Neutrophil (primary cell): ENCODE results near the gene SLC5A8.

Experiments
- H3K27ac ChIP-seq: fragments of 200-600 bp; sonication (generic); 2 replicates; pipeline ENCODE4 v1.5.1; 2016; ENCODE audit warnings: mild to moderate bottlenecking, moderate library complexity
- H3K27me3 ChIP-seq: fragments of 200-600 bp; sonication (generic); 2 replicates; pipeline ENCODE4 v1.6.0; 2016; ENCODE audit warnings: mild to moderate bottlenecking
- H3K36me3 ChIP-seq: fragments of 200-600 bp; sonication (generic); 2 replicates; pipeline ENCODE4 v1.5.1; 2017
- H3K4me1 ChIP-seq, 2 experiments: fragments of 200-600 bp in 1 of 2; sonication (generic) in 1 of 2; 1 replicate in 1 of 2; 2 replicates in 1 of 2; pipeline versions ENCODE4 v1.5.1 to v1.6.1; 2013 to 2016; ENCODE audit warnings: low read depth in 1 of 2, low read length in 1 of 2, mild to moderate bottlenecking in 1 of 2, moderate library complexity in 1 of 2; ENCODE audit not compliant: control insufficient read depth in 1 of 2, insufficient read depth in 1 of 2
- H3K4me3 ChIP-seq, 2 experiments: fragments of 200-600 bp in 1 of 2; sonication (generic) in 1 of 2; 1 replicate in 1 of 2; 2 replicates in 1 of 2; pipeline ENCODE4 v1.5.1; 2013 to 2016; ENCODE audit warnings: low read depth in 1 of 2, low read length in 1 of 2, mild to moderate bottlenecking in 1 of 2, moderate library complexity in 1 of 2
- H3K9me3 ChIP-seq: fragments of 200-600 bp; sonication (generic); 2 replicates; pipeline ENCODE4 v1.5.1; 2016
- TF ChIP-seq, protein P1 (sequence below): fragments of 200-600 bp; sonication (generic); IDR thresholded peaks from 2 replicates; pipeline ENCODE4 v1.5.1; 2016; ENCODE audit warnings: antibody characterized with exemption

Gene SLC5A8

DNA sequence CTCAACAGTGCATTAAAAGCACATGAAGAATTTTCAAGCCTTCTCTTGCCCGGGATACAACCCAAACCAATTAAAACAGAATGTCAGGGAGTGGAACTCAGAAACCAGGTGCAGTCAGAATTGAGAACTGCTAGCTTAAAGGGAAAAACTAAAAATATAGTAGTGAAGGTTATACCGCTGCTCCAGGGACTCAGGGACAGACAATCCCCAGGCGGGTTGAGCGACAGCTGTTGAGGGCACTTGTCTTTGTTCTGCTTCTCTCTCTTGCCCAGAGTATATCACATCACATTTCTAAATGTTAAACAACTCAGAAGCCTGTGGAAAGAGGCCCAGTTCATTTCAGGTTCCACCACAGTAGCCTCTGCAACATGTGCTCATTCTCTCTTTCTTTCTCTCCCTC lies 93.1 kb downstream of the SLC5A8 start:
- H3K9me3 ChIP-seq = no peaks in the 10 kb centered on the region
- H3K4me1 ChIP-seq = no peaks in the 10 kb centered on the region
- H3K36me3 ChIP-seq = no peaks in the 10 kb centered on the region
- no peak overlapping the region for H3K27ac ChIP-seq
- TF ChIP-seq, protein P1, sequence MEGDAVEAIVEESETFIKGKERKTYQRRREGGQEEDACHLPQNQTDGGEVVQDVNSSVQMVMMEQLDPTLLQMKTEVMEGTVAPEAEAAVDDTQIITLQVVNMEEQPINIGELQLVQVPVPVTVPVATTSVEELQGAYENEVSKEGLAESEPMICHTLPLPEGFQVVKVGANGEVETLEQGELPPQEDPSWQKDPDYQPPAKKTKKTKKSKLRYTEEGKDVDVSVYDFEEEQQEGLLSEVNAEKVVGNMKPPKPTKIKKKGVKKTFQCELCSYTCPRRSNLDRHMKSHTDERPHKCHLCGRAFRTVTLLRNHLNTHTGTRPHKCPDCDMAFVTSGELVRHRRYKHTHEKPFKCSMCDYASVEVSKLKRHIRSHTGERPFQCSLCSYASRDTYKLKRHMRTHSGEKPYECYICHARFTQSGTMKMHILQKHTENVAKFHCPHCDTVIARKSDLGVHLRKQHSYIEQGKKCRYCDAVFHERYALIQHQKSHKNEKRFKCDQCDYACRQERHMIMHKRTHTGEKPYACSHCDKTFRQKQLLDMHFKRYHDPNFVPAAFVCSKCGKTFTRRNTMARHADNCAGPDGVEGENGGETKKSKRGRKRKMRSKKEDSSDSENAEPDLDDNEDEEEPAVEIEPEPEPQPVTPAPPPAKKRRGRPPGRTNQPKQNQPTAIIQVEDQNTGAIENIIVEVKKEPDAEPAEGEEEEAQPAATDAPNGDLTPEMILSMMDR = no peak
- no peak overlapping the region for H3K4me3 ChIP-seq
- no peaks in the 10 kb centered on the region for H3K27me3 ChIP-seq

DNA sequence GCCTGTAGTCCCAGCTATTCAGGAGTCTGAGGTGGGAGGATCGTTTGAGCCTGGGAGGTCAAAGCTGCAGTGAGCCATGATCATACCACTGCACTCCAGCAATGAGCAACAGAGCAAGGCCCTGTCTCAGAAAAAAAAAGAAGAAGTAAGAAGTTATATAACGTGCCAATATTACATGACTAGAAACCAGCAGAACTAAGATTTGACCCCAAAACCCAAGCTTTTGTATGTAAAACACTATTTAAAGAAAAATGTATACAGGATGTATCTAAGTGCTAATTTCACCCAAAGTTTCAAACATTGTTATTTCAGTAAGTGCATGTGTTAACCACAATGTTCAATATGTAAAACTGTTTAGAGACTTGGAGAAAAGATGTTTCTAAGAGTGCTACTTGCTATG lies 94.7 kb downstream of the SLC5A8 start:
- no peaks in the 10 kb centered on the region for H3K36me3 ChIP-seq
- no peaks in the 10 kb centered on the region for H3K9me3 ChIP-seq
- H3K27ac ChIP-seq = no peak overlapping the region
- no peaks in the 10 kb centered on the region for H3K27me3 ChIP-seq
- H3K4me3 ChIP-seq = no peak overlapping the region
- no peaks in the 10 kb centered on the region for H3K4me1 ChIP-seq
- TF ChIP-seq, protein P1 = no peak

DNA sequence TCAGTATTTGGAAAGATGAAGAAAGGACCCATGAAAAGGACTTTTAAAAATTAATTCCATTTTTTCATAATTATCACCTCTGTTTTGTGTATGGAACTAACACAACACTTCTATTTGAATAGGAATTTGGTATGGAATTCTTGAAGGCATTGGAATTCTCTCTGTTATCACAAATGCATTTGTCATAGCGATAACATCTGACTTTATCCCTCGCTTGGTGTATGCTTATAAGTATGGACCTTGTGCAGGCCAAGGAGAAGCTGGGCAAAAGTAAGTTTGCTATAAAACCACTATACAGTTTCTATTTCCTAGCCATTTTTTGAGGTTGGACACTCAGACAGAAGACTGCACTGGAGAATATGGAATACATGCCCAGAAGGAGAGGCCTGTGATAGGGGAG lies 98.6 kb downstream of the SLC5A8 start:
- H3K27me3 ChIP-seq = no peaks in the 10 kb centered on the region
- TF ChIP-seq, protein P1 = no peak
- H3K27ac ChIP-seq = no peak overlapping the region
- H3K9me3 ChIP-seq = no peaks in the 10 kb centered on the region
- H3K36me3 ChIP-seq = no peaks in the 10 kb centered on the region
- H3K4me3 ChIP-seq = no peak overlapping the region
- no peaks in the 10 kb centered on the region for H3K4me1 ChIP-seq

DNA sequence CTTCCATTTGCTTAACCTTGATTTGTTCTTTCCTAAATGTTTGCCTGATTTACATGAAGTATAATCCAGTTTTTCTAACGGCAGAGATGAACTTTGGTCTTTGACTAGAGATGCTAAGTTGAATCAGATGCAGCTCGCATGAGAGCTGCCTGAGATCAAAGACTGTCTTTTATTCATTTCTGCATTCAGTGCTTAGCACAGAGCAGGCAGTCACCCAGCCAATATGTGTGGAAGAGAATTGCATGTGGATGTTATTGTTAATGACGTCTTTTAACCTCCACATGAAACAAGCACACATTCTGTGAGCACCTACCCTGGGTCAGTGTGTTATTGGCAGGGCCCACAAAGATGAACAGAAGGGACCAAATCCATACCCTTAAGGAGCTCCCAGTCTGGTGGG lies 99.2 kb downstream of the SLC5A8 start:
- no peaks in the 10 kb centered on the region for H3K27me3 ChIP-seq
- H3K9me3 ChIP-seq = no peaks in the 10 kb centered on the region
- H3K4me1 ChIP-seq = no peaks in the 10 kb centered on the region
- TF ChIP-seq, protein P1 = no peak
- H3K36me3 ChIP-seq = no peaks in the 10 kb centered on the region
- no peak overlapping the region for H3K27ac ChIP-seq
- H3K4me3 ChIP-seq = no peak overlapping the region

DNA sequence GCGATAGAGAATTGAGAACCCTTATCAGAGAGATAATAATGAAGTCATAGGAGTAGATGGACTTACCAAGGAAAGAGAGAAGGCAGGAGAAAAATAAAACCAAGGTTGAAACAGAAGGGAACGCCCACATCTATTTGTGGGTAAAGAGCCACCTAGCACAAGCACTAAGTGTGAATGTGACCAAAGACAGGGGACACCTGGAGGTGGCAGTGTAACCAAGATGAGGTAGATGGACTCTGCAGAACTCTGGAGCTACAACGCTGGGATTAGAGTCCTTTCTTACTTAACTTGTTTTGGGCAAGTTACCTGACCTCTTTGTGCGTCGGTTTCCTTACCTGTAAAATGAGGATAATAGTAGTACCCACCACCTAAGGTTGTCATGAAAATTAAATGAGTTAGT lies 101.9 kb downstream of the SLC5A8 start:
- H3K4me1 ChIP-seq = no peaks in the 10 kb centered on the region
- H3K27ac ChIP-seq = no peak overlapping the region
- H3K27me3 ChIP-seq = no peaks in the 10 kb centered on the region
- H3K36me3 ChIP-seq = no peaks in the 10 kb centered on the region
- H3K4me3 ChIP-seq = no peak overlapping the region
- H3K9me3 ChIP-seq = no peaks in the 10 kb centered on the region
- TF ChIP-seq, protein P1 = no peak
